BLaER1 treated with 17β-estradiol and CSF1 and Interleukin-3, amounts not matched to agents 10 nM and 100 nM (cell line): ENCODE results near the gene SERPINC1.
"Not testable (repeated sequence)": the region's sequence is repeated elsewhere in the genome, so short reads cannot be mapped to it uniquely, and the experiment has no call there.

Experiments
- H3K27ac ChIP-seq, 11 experiments: shearing (Covaris generic); formaldehyde crosslinking; 2 replicates each; pipeline ENCODE4 v1.8.1; 2022
- H3K27me3 ChIP-seq, 11 experiments: shearing (Covaris generic); formaldehyde crosslinking; 2 replicates each; pipeline ENCODE4 v1.8.1; 2022
- H3K36me3 ChIP-seq, 11 experiments: shearing (Covaris generic); formaldehyde crosslinking; 2 replicates each; pipeline ENCODE4 v1.8.1; 2022
- H3K4me1 ChIP-seq, 10 experiments: shearing (Covaris generic); formaldehyde crosslinking; 2 replicates each; pipeline ENCODE4 v1.8.1; 2022
- H3K4me2 ChIP-seq, 11 experiments: shearing (Covaris generic); formaldehyde crosslinking; 2 replicates each; pipeline ENCODE4 v1.8.1; 2022
- H3K4me3 ChIP-seq, 10 experiments: shearing (Covaris generic); formaldehyde crosslinking; 2 replicates each; pipeline ENCODE4 v1.8.1; 2022
- H3K9ac ChIP-seq, 11 experiments: shearing (Covaris generic); formaldehyde crosslinking; 2 replicates each; pipeline ENCODE4 v1.8.1; 2022
- H3K9me3 ChIP-seq, 11 experiments: shearing (Covaris generic); formaldehyde crosslinking; replicated peaks in 1 of 11; 2 replicates each; pipeline ENCODE4 v1.8.1; 2022
- H4K20me1 ChIP-seq, 11 experiments: shearing (Covaris generic); formaldehyde crosslinking; 2 replicates each; pipeline ENCODE4 v1.8.1; 2022
- Cebpa-rat ChIP-seq, 11 experiments: shearing (Covaris generic); IDR thresholded peaks; 2 replicates each; pipeline ENCODE4 v1.8.1; 2022

Gene SERPINC1

DNA sequence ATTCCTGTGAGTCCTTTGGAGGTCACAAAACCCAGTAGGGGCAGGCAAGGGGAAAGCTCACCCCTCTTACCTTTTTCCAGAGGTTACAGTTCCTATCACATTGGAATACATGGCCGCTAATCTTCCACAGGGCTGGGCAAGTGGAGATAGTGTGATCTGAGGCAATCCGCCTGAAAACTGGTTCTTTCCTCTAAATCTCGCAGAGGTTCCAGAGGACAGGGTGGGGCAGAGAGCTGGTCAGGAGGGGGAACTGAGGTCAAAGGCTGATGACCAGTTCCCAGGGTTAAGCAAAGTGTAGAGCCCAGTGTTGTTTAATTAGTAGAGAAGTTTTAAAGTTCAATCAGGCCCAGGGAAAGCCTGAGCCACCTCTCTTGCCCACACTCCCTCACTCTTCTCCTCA lies at the start of gene SERPINC1:
Gene SERPINC1 (minus strand): TSS at position 179 of the 400 bp plus-strand sequence. CDS start 68 bp downstream, at position 111.
- Histone ChIP-seq H3K4me1 (peaks cover 0 to 3% (median 0%) of the 10 kb centered on the region in 10 experiments; a peak in 1 of 20 replicates), H3K4me2 (no peak within 1 kb of the TSS), H3K27me3 (no peaks in the 10 kb centered on the region), H3K4me3 (no peak within 1 kb of the TSS), H3K9me3 (no peaks in the 10 kb centered on the region), H3K27ac (no peak within 1 kb of the TSS), H3K9ac (no peak within 1 kb of the TSS), H4K20me1 (no peaks in the 10 kb centered on the region), H3K36me3 (no peaks in the 10 kb centered on the region)
- TF ChIP-seq Cebpa-rat (IDR thresholded peaks at IDR 0.05): no peak

GRCh38 chr1:173965896-173966295 lies 48.8 kb upstream of the SERPINC1 start:
- Histone ChIP-seq H3K36me3 (peaks cover 93 to 100% (median 99%) of the 10 kb centered on the region in 11 experiments), H4K20me1 (peaks cover 0 to 66% (median 16%) of the 10 kb centered on the region in 11 experiments; a peak in 10 of 22 replicates)
- H3K4me3 ChIP-seq, H3K4me1 ChIP-seq, H3K9me3 ChIP-seq, H3K4me2 ChIP-seq, H3K27me3 ChIP-seq, H3K27ac ChIP-seq, H3K9ac ChIP-seq: not testable (repeated sequence)

DNA sequence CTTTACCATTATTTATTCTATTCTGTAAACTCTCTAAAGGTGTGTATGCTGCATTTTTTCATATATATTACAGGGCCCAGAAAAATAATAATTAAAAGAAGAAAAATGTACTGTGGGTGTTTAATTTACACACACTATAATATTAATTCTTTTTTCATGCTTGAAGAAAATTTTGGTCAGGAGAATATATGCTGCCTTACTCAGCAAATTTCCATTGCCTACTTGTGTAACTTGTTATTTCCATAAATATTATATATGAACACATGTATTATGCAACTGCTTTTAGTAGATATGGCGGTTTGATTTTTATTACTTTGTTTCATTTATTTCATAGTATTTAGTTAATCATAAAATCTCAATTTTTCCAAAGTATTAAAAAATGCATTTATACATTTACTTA lies 46.4 kb upstream of the SERPINC1 start:
- H3K36me3 ChIP-seq: peaks cover 92 to 100% (median 100%) of the 10 kb centered on the region in 11 experiments
- no peak overlapping the region for H3K9ac ChIP-seq
- TF ChIP-seq Cebpa-rat (IDR thresholded peaks at IDR 0.05): no peak
- no peak overlapping the region for H3K27ac ChIP-seq
- H3K27me3 ChIP-seq: no peaks in the 10 kb centered on the region
- H3K4me1 ChIP-seq: peaks cover 0 to 7% (median 0%) of the 10 kb centered on the region in 10 experiments; a peak in 1 of 20 replicates
- H3K9me3 ChIP-seq: no peaks in the 10 kb centered on the region
- no peak overlapping the region for H3K4me3 ChIP-seq
- H3K4me2 ChIP-seq: no peak overlapping the region
- H4K20me1 ChIP-seq: peaks cover 0 to 81% (median 17%) of the 10 kb centered on the region in 11 experiments; a peak in 12 of 22 replicates

DNA sequence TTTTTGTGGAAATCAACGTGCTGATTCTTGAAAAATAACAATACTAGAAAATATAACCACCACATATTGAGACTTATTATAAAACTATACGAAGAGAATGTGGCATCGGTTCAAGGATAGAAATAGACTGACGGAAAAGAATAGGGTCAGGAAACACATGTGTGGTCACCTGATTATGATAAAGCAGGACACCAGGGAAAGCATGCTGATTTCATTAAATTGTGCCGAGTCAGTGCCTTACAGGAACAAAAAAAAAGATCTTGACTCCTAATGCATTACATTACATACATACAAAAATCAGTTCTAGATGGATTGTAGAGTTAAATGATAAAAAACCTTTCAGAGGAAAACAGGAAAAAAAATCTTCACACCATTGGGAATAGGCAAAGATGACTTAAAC lies 43.5 kb upstream of the SERPINC1 start:
- no peak for TF ChIP-seq Cebpa-rat (IDR thresholded peaks at IDR 0.05)
- Histone ChIP-seq H3K36me3 (peaks cover 95 to 100% (median 100%) of the 10 kb centered on the region in 11 experiments), H4K20me1 (peaks cover 0 to 95% (median 23%) of the 10 kb centered on the region in 11 experiments; a peak in 13 of 22 replicates)

GRCh38 chr1:173954179-173954578 lies 37.1 kb upstream of the SERPINC1 start:
- Histone ChIP-seq H3K4me1 (no peaks in the 10 kb centered on the region), H3K27ac (no peak overlapping the region), H3K27me3 (no peaks in the 10 kb centered on the region), H3K9me3 (no peaks in the 10 kb centered on the region), H4K20me1 (peaks cover 0 to 90% (median 14%) of the 10 kb centered on the region in 11 experiments; a peak in 13 of 22 replicates), H3K9ac (no peak overlapping the region), H3K4me2 (no peak overlapping the region), H3K36me3 (peaks cover 92 to 100% (median 99%) of the 10 kb centered on the region in 11 experiments), H3K4me3 (no peak overlapping the region)
- TF ChIP-seq Cebpa-rat (IDR thresholded peaks at IDR 0.05): no peak

More for the DNA sequence above, 43.5 kb upstream of the SERPINC1 start:
- H3K4me2 ChIP-seq: no peak overlapping the region
- H3K4me3 ChIP-seq: no peak overlapping the region
- H3K27ac ChIP-seq: peak overlapping the region in 1 of 11 experiments; percentile 4; a peak in 1 of 22 replicates
- H3K9ac ChIP-seq: no peak overlapping the region
- H3K27me3 ChIP-seq: no peaks in the 10 kb centered on the region
- H3K9me3 ChIP-seq: no peaks in the 10 kb centered on the region
- peaks cover 0 to 7% (median 0%) of the 10 kb centered on the region in 10 experiments; a peak in 1 of 20 replicates for H3K4me1 ChIP-seq

GRCh38 chr1:173948594-173948993 lies 31.5 kb upstream of the SERPINC1 start:
- peaks cover 94 to 100% (median 99%) of the 10 kb centered on the region in 11 experiments for H3K36me3 ChIP-seq

GRCh38 chr1:173946380-173946921 lies 29.3 kb upstream of the SERPINC1 start:
- no peak overlapping the region for H3K27ac ChIP-seq
- H4K20me1 ChIP-seq: peaks cover 0 to 87% (median 21%) of the 10 kb centered on the region in 11 experiments; a peak in 14 of 22 replicates
- no peak overlapping the region for H3K9ac ChIP-seq
- no peak overlapping the region for H3K4me2 ChIP-seq
- H3K9me3 ChIP-seq: no peaks in the 10 kb centered on the region
- H3K4me3 ChIP-seq: no peak overlapping the region
- TF ChIP-seq Cebpa-rat (IDR thresholded peaks at IDR 0.05): no peak
- no peaks in the 10 kb centered on the region for H3K4me1 ChIP-seq
- H3K27me3 ChIP-seq: no peaks in the 10 kb centered on the region
- peaks cover 98 to 100% (median 100%) of the 10 kb centered on the region in 11 experiments for H3K36me3 ChIP-seq

More at GRCh38 chr1:173948594-173948993, 31.5 kb upstream of the SERPINC1 start:
- no peaks in the 10 kb centered on the region for H3K27me3 ChIP-seq
- no peak overlapping the region for H3K9ac ChIP-seq
- no peak for TF ChIP-seq Cebpa-rat (IDR thresholded peaks at IDR 0.05)
- no peak overlapping the region for H3K4me2 ChIP-seq
- H3K4me3 ChIP-seq: no peak overlapping the region
- no peak overlapping the region for H3K27ac ChIP-seq
- no peaks in the 10 kb centered on the region for H3K9me3 ChIP-seq
- H3K4me1 ChIP-seq: no peaks in the 10 kb centered on the region
- H4K20me1 ChIP-seq: peaks cover 0 to 84% (median 10%) of the 10 kb centered on the region in 11 experiments; a peak in 13 of 22 replicates

DNA sequence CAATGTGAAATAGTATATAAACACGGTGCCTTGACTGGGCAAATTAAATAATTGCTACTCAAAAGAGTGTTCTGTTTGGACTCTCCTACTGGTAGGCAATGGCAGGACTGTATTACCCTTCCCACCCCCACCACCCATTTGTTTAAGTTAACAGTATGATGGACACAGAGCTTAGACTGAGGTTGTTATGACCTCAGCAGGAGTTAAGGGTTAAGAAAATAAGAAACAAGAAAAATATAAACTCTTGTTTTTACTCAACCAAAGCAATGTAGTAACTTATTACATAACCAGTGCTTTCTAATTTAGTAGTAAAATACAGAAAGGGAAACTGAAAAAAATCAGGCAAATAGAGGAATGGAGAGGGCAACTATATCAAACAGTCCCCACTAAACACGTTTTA lies 19.9 kb upstream of the SERPINC1 start:
- no peaks in the 10 kb centered on the region for H3K27me3 ChIP-seq
- TF ChIP-seq Cebpa-rat (IDR thresholded peaks at IDR 0.05): no peak
- H3K4me1 ChIP-seq: no peaks in the 10 kb centered on the region
- H3K4me2 ChIP-seq: no peak overlapping the region
- peaks cover 0 to 38% (median 6%) of the 10 kb centered on the region in 11 experiments; a peak in 10 of 22 replicates for H4K20me1 ChIP-seq
- H3K9ac ChIP-seq: no peak overlapping the region
- peaks cover 91 to 99% (median 97%) of the 10 kb centered on the region in 11 experiments for H3K36me3 ChIP-seq
- no peak overlapping the region for H3K4me3 ChIP-seq
- H3K9me3 ChIP-seq: no peaks in the 10 kb centered on the region
- no peak overlapping the region for H3K27ac ChIP-seq

DNA sequence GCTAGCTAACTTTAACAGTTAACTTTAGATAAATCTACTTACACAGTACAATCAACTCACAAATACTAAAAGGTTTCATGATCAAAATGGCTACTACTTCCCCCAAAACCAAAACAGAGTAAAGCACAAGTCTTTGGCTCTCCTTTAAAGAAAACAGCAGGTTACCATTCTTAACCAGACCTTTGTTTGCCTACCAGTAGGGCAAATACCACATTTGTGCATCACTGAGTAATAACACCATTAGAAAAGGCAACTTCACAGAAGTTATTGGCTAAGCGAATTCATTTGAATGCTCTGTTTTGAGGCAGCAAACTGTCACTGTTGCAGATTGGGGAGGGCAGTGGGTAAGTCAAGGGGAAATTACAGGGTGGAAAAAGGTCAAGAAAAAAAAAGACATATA lies 17.3 kb upstream of the SERPINC1 start:
- peaks cover 0 to 30% (median 4%) of the 10 kb centered on the region in 11 experiments; a peak in 6 of 22 replicates for H4K20me1 ChIP-seq
- no peak overlapping the region for H3K9ac ChIP-seq
- no peaks in the 10 kb centered on the region for H3K9me3 ChIP-seq
- no peak overlapping the region for H3K4me2 ChIP-seq
- H3K36me3 ChIP-seq: peaks cover 80 to 93% (median 89%) of the 10 kb centered on the region in 11 experiments
- H3K4me3 ChIP-seq: no peak overlapping the region
- no peak overlapping the region for H3K27ac ChIP-seq
- no peak for TF ChIP-seq Cebpa-rat (IDR thresholded peaks at IDR 0.05)
- H3K27me3 ChIP-seq: no peaks in the 10 kb centered on the region
- no peaks in the 10 kb centered on the region for H3K4me1 ChIP-seq

GRCh38 chr1:173930541-173930940 lies 13.4 kb upstream of the SERPINC1 start:
- H3K36me3 ChIP-seq: peaks cover 43 to 56% (median 52%) of the 10 kb centered on the region in 11 experiments
- not testable (repeated sequence) for H3K4me2 ChIP-seq, H3K9ac ChIP-seq, H3K27ac ChIP-seq, H3K27me3 ChIP-seq, H3K9me3 ChIP-seq, H3K4me3 ChIP-seq, H4K20me1 ChIP-seq, H3K4me1 ChIP-seq
